HEK293 (cell line): ENCODE measurements around the gene NUP210.

Experiments used
- CTCF ChIA-PET: fragments of 350-600 bp; formaldehyde crosslinking; extraction: SDS; loops from one replicate; lab custom pipeline; 2021; ENCODE audit warnings: antibody characterized with exemption; lab: Yijun Ruan, JAX
- POLR2A ChIA-PET: fragments of 300-600 bp; formaldehyde crosslinking; extraction: SDS; loops from one replicate; lab custom pipeline; 2020; ENCODE audit warnings: antibody characterized with exemption, inconsistent platforms; lab: Yijun Ruan, JAX
- H3K27ac ChIP-seq: fragments of 200-500 bp; sonication (Bioruptor generic); 2 replicates; pipeline ENCODE4 v1.5.1; 2014; ENCODE audit warnings: low read depth, low read length, control low read depth, inconsistent platforms; ENCODE audit errors: extremely low read depth
- H3K36me3 ChIP-seq, 2 experiments: fragments of 200-500 bp in 1 of 2; sonication (Bioruptor generic) in 1 of 2; 1 replicate in 1 of 2; 2 replicates in 1 of 2; pipeline ENCODE4 v1.5.1; 2014 to 2017; ENCODE audit warnings: inconsistent platforms in 2 of 2, low read length in 2 of 2; ENCODE audit not compliant: control insufficient read depth in 2 of 2, insufficient read depth in 1 of 2
- H3K4me1 ChIP-seq: fragments of 200-500 bp; sonication (Bioruptor generic); 2 replicates; pipeline ENCODE4 v1.5.1; 2014; ENCODE audit warnings: mild to moderate bottlenecking, low read length, inconsistent platforms; ENCODE audit not compliant: control insufficient read depth, insufficient read depth
- H3K4me3 ChIP-seq: 2 replicates; pipeline ENCODE4 v1.5.1; 2011; ENCODE audit warnings: low read depth, mild to moderate bottlenecking, control low read depth, low read length, moderate library complexity
- H3K9me3 ChIP-seq: fragments of 200-500 bp; sonication (Bioruptor generic); 2 replicates; pipeline ENCODE4 v1.5.1; 2014; ENCODE audit warnings: low read depth, low read length, inconsistent platforms; ENCODE audit not compliant: control insufficient read depth, insufficient read depth
- MYNN ChIP-seq: fragments of 450-650 bp; formaldehyde crosslinking; IDR thresholded peaks from 2 replicates; pipeline ENCODE4 v1.5.1; 2016; ENCODE audit warnings: missing biosample characterization, missing genetic modification characterization, borderline replicate concordance
- OVOL3 ChIP-seq: fragments of 450-650 bp; formaldehyde crosslinking; IDR thresholded peaks from 2 replicates; pipeline ENCODE4 v1.5.1; 2016; ENCODE audit warnings: missing biosample characterization, missing genetic modification characterization
- PRDM10 ChIP-seq: fragments of 450-650 bp; formaldehyde crosslinking; IDR thresholded peaks from 2 replicates; pipeline ENCODE4 v1.5.1; 2016; ENCODE audit warnings: missing biosample characterization, missing genetic modification characterization
- TRIM28 ChIP-seq: IDR thresholded peaks from 2 replicates; pipeline ENCODE4 v1.6.1; 2011; ENCODE audit warnings: low read length, control low read depth, borderline replicate concordance
- ZFP37 ChIP-seq: fragments of 450-650 bp; formaldehyde crosslinking; IDR thresholded peaks from 2 replicates; pipeline ENCODE4 v1.5.1; 2016; ENCODE audit warnings: missing biosample characterization, missing genetic modification characterization
- ZNF18 ChIP-seq: fragments of 450-650 bp; formaldehyde crosslinking; IDR thresholded peaks from 2 replicates; pipeline ENCODE4 v1.5.1; 2016; ENCODE audit warnings: missing biosample characterization, missing genetic modification characterization
- ZNF324 ChIP-seq: fragments of 450-650 bp; formaldehyde crosslinking; IDR thresholded peaks from 2 replicates; pipeline ENCODE4 v1.5.1; 2016; ENCODE audit warnings: missing biosample characterization, missing genetic modification characterization
- ZNF362 ChIP-seq: fragments of 450-650 bp; formaldehyde crosslinking; IDR thresholded peaks from 2 replicates; pipeline ENCODE4 v1.5.1; 2016; ENCODE audit warnings: missing biosample characterization, missing genetic modification characterization
- ZNF664 ChIP-seq: fragments of 450-650 bp; formaldehyde crosslinking; IDR thresholded peaks from 2 replicates; pipeline ENCODE4 v1.5.1; 2016; ENCODE audit warnings: missing biosample characterization, missing genetic modification characterization
- ZNF843 ChIP-seq: fragments of 450-650 bp; formaldehyde crosslinking; IDR thresholded peaks from 2 replicates; pipeline ENCODE4 v1.5.1; 2016; ENCODE audit warnings: missing biosample characterization, missing genetic modification characterization

The NUP210 gene

GRCh38 chr3:13276438-13277195 is 143.5 kb downstream of the NUP210 start:
- no peak overlapping the region for H3K4me3 ChIP-seq
- ChIA-PET CTCF (interaction anchor here (1.0 kb wide), 1 partner anchor 385 kb away, joined by 3 read pairs; no protein-coding TSS in a partner anchor), POLR2A (interaction anchor here (0.6 kb wide), 1 partner anchor 1098 kb away, joined by 3 read pairs; no protein-coding TSS in a partner anchor)
- TF ChIP-seq PRDM10 (tag by site-specific recombination) (peak; percentile 25; the same call in 1 of the 2 replicates), OVOL3 (no peak), ZNF362 (tag by site-specific recombination) (peak; percentile 17; the same call in 1 of the 2 replicates)
- no peak overlapping the region for H3K27ac ChIP-seq
- H3K9me3 ChIP-seq: no peaks in the 10 kb centered on the region
- H3K4me1 ChIP-seq: peaks cover 6% of the 10 kb centered on the region; the same call in 1 of the 2 replicates
- no peaks in the 10 kb centered on the region for H3K36me3 ChIP-seq

GRCh38 chr3:13275376-13276005 is 144.6 kb downstream of the NUP210 start:
- POLR2A ChIA-PET: no interaction called here
- Histone ChIP-seq H3K4me3 (no peak overlapping the region), H3K4me1 (0 out of 2 replicates have a peak, but pooled peaks cover 2% of the 10 kb centered on the region), H3K36me3 (no peaks in the 10 kb centered on the region), H3K27ac (no peak overlapping the region), H3K9me3 (no peaks in the 10 kb centered on the region)
- no peak for TF ChIP-seq ZNF664
- TF ChIP-seq ZNF843 (tag by site-specific recombination): no peak
- CTCF ChIA-PET: no interaction called here

- Histone ChIP-seq H3K27ac (no peak overlapping the region), H3K9me3 (no peaks in the 10 kb centered on the region), H3K4me3 (no peak overlapping the region), H3K4me1 (0 out of 2 replicates have a peak, but pooled peaks cover 2% of the 10 kb centered on the region), H3K36me3 (no peaks in the 10 kb centered on the region)
- TF ChIP-seq TRIM28: no peak
- no peak for TF ChIP-seq MYNN (tag by site-specific recombination)
- no peak for TF ChIP-seq ZNF324 (tag by site-specific recombination)
- TF ChIP-seq ZNF18 (tag by site-specific recombination): peak; percentile 72
- no peak for TF ChIP-seq ZFP37
- CTCF ChIA-PET: no interaction called here
- POLR2A ChIA-PET: no interaction called here
Observed at GRCh38 chr3:13274551-13275332, 145.4 kb downstream of the NUP210 start.
